GM06990 (cell line): ENCODE results near the gene BEGAIN.

Source experiments
- DNase-seq: peaks from one replicate; pipeline ENCODE4 v3.0.0-alpha.2; 2011; ENCODE audit not compliant: insufficient read length; ENCODE audit errors: extremely low read depth
- H3K27me3 ChIP-seq: replicated peaks from 2 replicates; pipeline ENCODE4 v1.6.0; 2011; ENCODE audit warnings: low read length; ENCODE audit not compliant: control insufficient read depth, insufficient read depth
- H3K36me3 ChIP-seq: 2 replicates; pipeline ENCODE4 v1.5.1; 2011; ENCODE audit warnings: low read length; ENCODE audit not compliant: control insufficient read depth, insufficient read depth
- H3K4me3 ChIP-seq: replicated peaks from 2 replicates; pipeline ENCODE4 v1.5.1; 2011; ENCODE audit warnings: low read depth, mild to moderate bottlenecking, control low read depth, low read length
- TF ChIP-seq, protein P1 (sequence below): IDR thresholded peaks from 2 replicates; pipeline ENCODE4 v1.5.1; 2011; ENCODE audit warnings: low read length, control low read depth, mild to moderate bottlenecking, inconsistent platforms; ENCODE audit not compliant: insufficient read depth, poor library complexity, severe bottlenecking

Gene BEGAIN

GRCh38 chr14:100556140-100556475, 31.1 kb downstream of the BEGAIN start:
- no peaks in the 10 kb centered on the region; the same call in none of the 2 replicates for H3K27me3 ChIP-seq
- TF ChIP-seq, protein P1, sequence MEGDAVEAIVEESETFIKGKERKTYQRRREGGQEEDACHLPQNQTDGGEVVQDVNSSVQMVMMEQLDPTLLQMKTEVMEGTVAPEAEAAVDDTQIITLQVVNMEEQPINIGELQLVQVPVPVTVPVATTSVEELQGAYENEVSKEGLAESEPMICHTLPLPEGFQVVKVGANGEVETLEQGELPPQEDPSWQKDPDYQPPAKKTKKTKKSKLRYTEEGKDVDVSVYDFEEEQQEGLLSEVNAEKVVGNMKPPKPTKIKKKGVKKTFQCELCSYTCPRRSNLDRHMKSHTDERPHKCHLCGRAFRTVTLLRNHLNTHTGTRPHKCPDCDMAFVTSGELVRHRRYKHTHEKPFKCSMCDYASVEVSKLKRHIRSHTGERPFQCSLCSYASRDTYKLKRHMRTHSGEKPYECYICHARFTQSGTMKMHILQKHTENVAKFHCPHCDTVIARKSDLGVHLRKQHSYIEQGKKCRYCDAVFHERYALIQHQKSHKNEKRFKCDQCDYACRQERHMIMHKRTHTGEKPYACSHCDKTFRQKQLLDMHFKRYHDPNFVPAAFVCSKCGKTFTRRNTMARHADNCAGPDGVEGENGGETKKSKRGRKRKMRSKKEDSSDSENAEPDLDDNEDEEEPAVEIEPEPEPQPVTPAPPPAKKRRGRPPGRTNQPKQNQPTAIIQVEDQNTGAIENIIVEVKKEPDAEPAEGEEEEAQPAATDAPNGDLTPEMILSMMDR: no peak
- DNase-seq: no peak
- no peaks in the 10 kb centered on the region for H3K36me3 ChIP-seq
- H3K4me3 ChIP-seq: no peak overlapping the region

DNA sequence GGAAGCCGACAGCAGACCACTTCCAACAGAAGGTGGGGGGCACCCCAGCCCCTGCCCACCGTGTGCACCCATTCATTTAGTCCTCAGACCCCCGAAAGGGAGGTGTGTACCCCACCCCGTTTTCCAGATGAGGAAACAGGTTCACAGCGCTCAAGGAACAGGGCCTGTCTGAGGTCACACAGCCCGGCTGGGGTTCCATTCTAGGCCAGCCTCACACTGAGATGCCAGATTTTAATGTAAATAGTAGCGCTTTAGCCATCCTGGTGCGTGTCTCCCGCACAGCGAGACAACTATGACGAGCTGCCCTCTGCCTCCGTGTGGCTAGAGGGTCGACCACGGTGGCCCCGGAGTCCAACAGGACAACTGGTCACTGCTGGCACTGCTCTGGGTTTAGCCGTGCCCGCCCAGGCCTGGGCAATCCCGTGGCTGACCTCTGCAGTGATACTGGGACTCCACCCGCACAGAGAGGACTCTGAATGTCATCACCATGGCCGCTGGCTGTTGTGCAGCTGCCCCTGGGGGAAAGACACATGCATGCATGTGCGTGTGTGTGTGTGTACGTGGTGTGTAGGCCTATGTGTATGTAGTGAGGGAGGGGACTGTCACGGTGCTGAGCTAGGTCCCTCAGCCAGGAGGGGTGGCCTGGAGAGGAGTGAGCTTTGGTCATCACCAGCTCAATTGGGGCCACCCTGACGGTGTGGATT, 31.6 kb downstream of the BEGAIN start:
- DNase-seq: no peak
- TF ChIP-seq, protein P1: no peak
- Histone ChIP-seq H3K4me3 (no peak overlapping the region), H3K27me3 (no peaks in the 10 kb centered on the region; the same call in none of the 2 replicates), H3K36me3 (no peaks in the 10 kb centered on the region)

- H3K4me3 ChIP-seq: no peak overlapping the region
- H3K27me3 ChIP-seq: no peaks in the 10 kb centered on the region; the same call in none of the 2 replicates
- TF ChIP-seq, protein P1: no peak
- no peak for DNase-seq
- H3K36me3 ChIP-seq: no peaks in the 10 kb centered on the region
These were observed 32.4 kb downstream of the BEGAIN start for GRCh38 chr14:100554696-100555320.

DNA sequence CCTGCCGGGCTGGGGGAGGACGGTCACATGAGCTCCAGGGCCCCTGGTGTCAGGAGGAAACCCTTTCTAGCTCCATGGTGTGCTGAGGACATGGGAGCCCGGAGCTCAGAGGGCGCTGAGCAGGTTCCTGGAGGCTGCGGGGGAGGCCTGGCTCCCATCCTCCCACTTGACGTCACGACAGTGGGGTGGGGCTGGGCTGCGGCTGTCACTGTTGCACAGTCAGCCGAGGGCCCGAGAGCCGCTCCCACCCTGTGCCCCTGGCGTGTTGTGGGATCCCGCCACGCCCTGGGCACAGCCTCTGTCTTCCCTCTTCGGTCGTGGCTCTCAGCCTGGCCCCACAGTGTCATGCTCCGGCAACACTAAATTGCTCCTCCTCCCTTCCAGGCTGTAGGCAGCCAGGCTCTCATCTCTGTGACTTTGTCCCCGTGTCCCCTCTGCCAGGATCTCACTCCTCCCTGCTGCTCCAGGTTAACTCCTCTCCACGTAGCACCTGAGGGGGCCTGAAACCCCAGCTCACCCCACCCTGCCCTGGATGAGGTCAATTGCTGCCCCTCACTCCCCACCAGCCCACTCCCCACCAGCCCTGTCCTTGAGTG, 33.0 kb downstream of the BEGAIN start:
- peaks cover 1% of the 10 kb centered on the region for H3K27me3 ChIP-seq
- no peaks in the 10 kb centered on the region for H3K36me3 ChIP-seq
- TF ChIP-seq, protein P1: no peak
- DNase-seq: no peak
- no peak overlapping the region for H3K4me3 ChIP-seq

DNA sequence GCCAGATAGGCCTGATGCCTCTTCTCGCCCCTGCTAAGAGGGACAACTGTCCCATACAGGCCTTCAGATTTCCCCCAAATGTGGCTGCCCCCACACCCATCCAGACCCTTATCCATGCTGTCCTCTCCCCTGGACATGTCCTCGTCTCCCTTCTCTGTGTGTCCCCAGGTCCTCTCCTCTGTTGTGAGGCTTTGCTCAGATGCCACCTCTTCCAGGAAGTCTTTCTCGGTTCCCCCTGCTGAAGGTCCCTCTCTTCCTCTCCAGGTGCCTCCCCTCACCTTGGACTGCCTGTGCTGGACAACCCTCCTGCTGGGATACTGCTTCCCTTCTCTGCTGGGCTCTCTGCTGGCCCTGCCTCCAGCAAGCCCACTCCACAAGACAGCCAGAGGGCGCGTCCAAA, 33.7 kb downstream of the BEGAIN start:
- H3K4me3 ChIP-seq: no peak overlapping the region

More for the DNA sequence above, 33.7 kb downstream of the BEGAIN start:
- no peak for DNase-seq
- Histone ChIP-seq H3K36me3 (no peaks in the 10 kb centered on the region), H3K27me3 (peaks cover 1% of the 10 kb centered on the region)
- TF ChIP-seq, protein P1: no peak
